HEK293 (cell line): ENCODE results near the gene ASF1A.

Experiments
- YY1 ChIP-seq: fragments of 450-650 bp; formaldehyde crosslinking; IDR thresholded peaks from 2 replicates; pipeline ENCODE4 v1.5.1; 2018; ENCODE audit warnings: missing biosample characterization, missing genetic modification characterization
- ZBTB7A ChIP-seq: fragments of 450-650 bp; formaldehyde crosslinking; IDR thresholded peaks from 2 replicates; pipeline ENCODE4 v1.5.1; 2016; ENCODE audit warnings: low read depth, missing biosample characterization, missing genetic modification characterization
- ZNF138 ChIP-seq: fragments of 450-650 bp; formaldehyde crosslinking; IDR thresholded peaks from 2 replicates; pipeline ENCODE4 v1.5.1; 2016; ENCODE audit warnings: missing biosample characterization, missing genetic modification characterization, borderline replicate concordance
- ZNF639 ChIP-seq: fragments of 450-650 bp; formaldehyde crosslinking; IDR thresholded peaks from 2 replicates; pipeline ENCODE4 v1.5.1; 2016; ENCODE audit warnings: missing biosample characterization, missing genetic modification characterization
- ZNF747 ChIP-seq: fragments of 450-650 bp; formaldehyde crosslinking; IDR thresholded peaks from 2 replicates; pipeline ENCODE4 v1.5.1; 2016; ENCODE audit warnings: missing biosample characterization, missing genetic modification characterization
- TF ChIP-seq, protein P1 (sequence below): fragments of 450-650 bp; formaldehyde crosslinking; IDR thresholded peaks from 2 replicates; pipeline ENCODE4 v1.5.1; 2016; ENCODE audit warnings: missing biosample characterization, missing genetic modification characterization
- TF ChIP-seq, protein P2 (sequence below): fragments of 450-650 bp; formaldehyde crosslinking; IDR thresholded peaks from 2 replicates; pipeline ENCODE4 v1.5.1; 2016; ENCODE audit warnings: missing biosample characterization, missing genetic modification characterization

GRCh38 chr6:118872318-118872717 lies 21.6 kb upstream of the ASF1A start:
- TF ChIP-seq YY1 (tag by site-specific recombination) (no peak), ZNF747 (tag by site-specific recombination) (no peak), ZBTB7A (tag by site-specific recombination) (no peak), ZNF138 (no peak), ZNF639 (tag by site-specific recombination) (no peak)
- TF ChIP-seq, protein P1, sequence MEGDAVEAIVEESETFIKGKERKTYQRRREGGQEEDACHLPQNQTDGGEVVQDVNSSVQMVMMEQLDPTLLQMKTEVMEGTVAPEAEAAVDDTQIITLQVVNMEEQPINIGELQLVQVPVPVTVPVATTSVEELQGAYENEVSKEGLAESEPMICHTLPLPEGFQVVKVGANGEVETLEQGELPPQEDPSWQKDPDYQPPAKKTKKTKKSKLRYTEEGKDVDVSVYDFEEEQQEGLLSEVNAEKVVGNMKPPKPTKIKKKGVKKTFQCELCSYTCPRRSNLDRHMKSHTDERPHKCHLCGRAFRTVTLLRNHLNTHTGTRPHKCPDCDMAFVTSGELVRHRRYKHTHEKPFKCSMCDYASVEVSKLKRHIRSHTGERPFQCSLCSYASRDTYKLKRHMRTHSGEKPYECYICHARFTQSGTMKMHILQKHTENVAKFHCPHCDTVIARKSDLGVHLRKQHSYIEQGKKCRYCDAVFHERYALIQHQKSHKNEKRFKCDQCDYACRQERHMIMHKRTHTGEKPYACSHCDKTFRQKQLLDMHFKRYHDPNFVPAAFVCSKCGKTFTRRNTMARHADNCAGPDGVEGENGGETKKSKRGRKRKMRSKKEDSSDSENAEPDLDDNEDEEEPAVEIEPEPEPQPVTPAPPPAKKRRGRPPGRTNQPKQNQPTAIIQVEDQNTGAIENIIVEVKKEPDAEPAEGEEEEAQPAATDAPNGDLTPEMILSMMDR, result no peak
- TF ChIP-seq, protein P2, sequence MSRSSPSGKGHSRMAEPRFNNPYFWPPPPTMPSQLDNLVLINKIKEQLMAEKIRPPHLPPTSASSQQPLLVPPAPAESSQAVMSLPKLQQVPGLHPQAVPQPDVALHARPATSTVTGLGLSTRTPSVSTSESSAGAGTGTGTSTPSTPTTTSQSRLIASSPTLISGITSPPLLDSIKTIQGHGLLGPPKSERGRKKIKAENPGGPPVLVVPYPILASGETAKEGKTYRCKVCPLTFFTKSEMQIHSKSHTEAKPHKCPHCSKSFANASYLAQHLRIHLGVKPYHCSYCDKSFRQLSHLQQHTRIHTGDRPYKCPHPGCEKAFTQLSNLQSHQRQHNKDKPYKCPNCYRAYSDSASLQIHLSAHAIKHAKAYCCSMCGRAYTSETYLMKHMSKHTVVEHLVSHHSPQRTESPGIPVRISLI (tag by site-specific recombination), result no peak
